ENCODE results near the gene HTT-AS.

GRCh38 chr4:3118312-3118711 is 44.0 kb upstream of the HTT-AS start:
- no peak for TF ChIP-seq CTCF (IDR thresholded peaks at IDR 0.05; ENCODE audit: low read depth, low read length)
- TF ChIP-seq EZH2phosphoT487 (IDR thresholded peaks at IDR 0.05; ENCODE audit: low read depth): no peak
